Kidney (tissue), 14 donors: ENCODE measurements around the gene C17orf78. TPM values are rescaled to one million over a fixed set of nuclear protein-coding genes. Genes with fewer than 3 reads are reported as not detected.

ENCODE experiments used
- DNase-seq, 5 donors: peaks; one replicate each; pipeline ENCODE4 v3.0.0-alpha.2; 2013 to 2020
- FAIRE-seq: peaks from 2 replicates; lab custom pipeline; 2012; peaks lifted over from hg19 to GRCh38; lab: Jason Lieb, UNC
- H3K27ac ChIP-seq, 2 donors: one replicate each; pipeline ENCODE4 v1.7.0; 2013; ENCODE audit warnings: low read depth in 2 of 2, low read length in 2 of 2, inconsistent platforms in 1 of 2
- H3K27me3 ChIP-seq: one replicate; pipeline ENCODE4 v1.7.1; 2013; ENCODE audit warnings: low read length, inconsistent platforms; ENCODE audit not compliant: control insufficient read depth, insufficient read depth
- H3K36me3 ChIP-seq, 3 donors: one replicate each; pipeline versions ENCODE4 v1.7.0 to v1.7.1; 2013; ENCODE audit warnings: low read length in 3 of 3, control low read depth in 1 of 3, inconsistent platforms in 1 of 3; ENCODE audit not compliant: insufficient read depth in 3 of 3, control insufficient read depth in 2 of 3
- H3K4me1 ChIP-seq, 3 donors: one replicate each; pipeline versions ENCODE4 v1.7.0 to v1.7.1; 2013; ENCODE audit warnings: low read length in 3 of 3, inconsistent platforms in 1 of 3, low read depth in 1 of 3; ENCODE audit not compliant: control insufficient read depth in 2 of 3, insufficient read depth in 2 of 3
- H3K4me3 ChIP-seq, 3 donors: one replicate each; pipeline versions ENCODE4 v1.7.0 to v1.8.1; 2013; ENCODE audit warnings: low read length in 3 of 3, control low read depth in 1 of 3, inconsistent platforms in 1 of 3
- H3K9ac ChIP-seq, 3 donors: one replicate each; pipeline versions ENCODE4 v1.7.0 to v1.7.1; 2013; ENCODE audit warnings: low read length in 3 of 3, control low read depth in 1 of 3, inconsistent platforms in 1 of 3
- H3K9me3 ChIP-seq, 3 donors: one replicate each; pipeline versions ENCODE4 v1.7.0 to v1.7.1; 2013; ENCODE audit warnings: low read length in 3 of 3, control low read depth in 1 of 3, inconsistent platforms in 1 of 3; ENCODE audit not compliant: control insufficient read depth in 2 of 3, insufficient read depth in 1 of 3
- intact Hi-C: fragments of 100-400 bp; cut with DNase I; formaldehyde crosslinking; loops from one replicate; pipeline ENCODE4 v1.11.1; 2022
- polyA plus RNA-seq: library from polyadenylated mRNA; stranded (reverse); fragments of 350-450 nt; fragmentation: Illumina TruSeq; extraction: RNeasy Lipid Tissue Mini Kit (QIAGEN cat#74804); gene quantifications from one replicate; pipeline ENCODE4 v1.2.3, GENCODE V29; 2014; ENCODE audit warnings: low read depth, low replicate concordance; ENCODE audit not compliant: insufficient read depth
- total RNA-seq: library from RNA; stranded (reverse); fragmentation: NEBNext Ultra II Directional; extraction: Animal tissue kit (Norgen Biotek cat#: 25700); gene quantifications from one replicate; pipeline ENCODE4 v1.2.1, GENCODE V29; 2021
- TF ChIP-seq, protein P1 (sequence below): IDR thresholded peaks from 3 replicates; pipeline ENCODE4 v1.5.1; 2012; ENCODE audit warnings: mild to moderate bottlenecking, moderate library complexity, borderline replicate concordance; ENCODE audit not compliant: insufficient read depth; ENCODE audit errors: extremely low read depth
- donor health status: control.
- donor health status: control.
- donor health status: control.
- donor health status: control.
- donor health status: control.
- donor health status: DM: yes; HTN: yes; CAD: no.
- donor health status: Normal renal cell carcinoma (clear cell type).

Gene C17orf78
- total and polyA plus RNA-seq, 2 donors from 2014 or later = not detected

DNA sequence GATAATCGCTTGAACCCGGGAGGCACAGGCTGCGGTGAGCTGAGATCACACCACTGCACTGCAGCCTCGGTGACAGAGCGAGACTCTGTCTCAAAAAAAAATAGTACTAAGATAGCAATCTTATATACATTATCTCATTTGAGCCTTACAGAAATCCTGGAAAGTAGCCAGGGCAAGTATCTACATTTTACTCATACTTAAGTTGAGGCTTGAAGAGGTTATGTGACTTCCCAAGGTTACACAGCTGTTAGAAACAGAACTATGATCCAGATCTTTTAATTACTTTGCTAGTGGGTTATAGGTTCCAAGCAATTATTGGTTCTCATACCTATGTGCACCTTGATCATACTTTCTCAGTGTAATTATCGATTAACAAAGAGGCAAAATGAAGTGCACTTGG, 15.4 kb downstream of the C17orf78 start:
- no peak for FAIRE-seq
- TF ChIP-seq, protein P1, sequence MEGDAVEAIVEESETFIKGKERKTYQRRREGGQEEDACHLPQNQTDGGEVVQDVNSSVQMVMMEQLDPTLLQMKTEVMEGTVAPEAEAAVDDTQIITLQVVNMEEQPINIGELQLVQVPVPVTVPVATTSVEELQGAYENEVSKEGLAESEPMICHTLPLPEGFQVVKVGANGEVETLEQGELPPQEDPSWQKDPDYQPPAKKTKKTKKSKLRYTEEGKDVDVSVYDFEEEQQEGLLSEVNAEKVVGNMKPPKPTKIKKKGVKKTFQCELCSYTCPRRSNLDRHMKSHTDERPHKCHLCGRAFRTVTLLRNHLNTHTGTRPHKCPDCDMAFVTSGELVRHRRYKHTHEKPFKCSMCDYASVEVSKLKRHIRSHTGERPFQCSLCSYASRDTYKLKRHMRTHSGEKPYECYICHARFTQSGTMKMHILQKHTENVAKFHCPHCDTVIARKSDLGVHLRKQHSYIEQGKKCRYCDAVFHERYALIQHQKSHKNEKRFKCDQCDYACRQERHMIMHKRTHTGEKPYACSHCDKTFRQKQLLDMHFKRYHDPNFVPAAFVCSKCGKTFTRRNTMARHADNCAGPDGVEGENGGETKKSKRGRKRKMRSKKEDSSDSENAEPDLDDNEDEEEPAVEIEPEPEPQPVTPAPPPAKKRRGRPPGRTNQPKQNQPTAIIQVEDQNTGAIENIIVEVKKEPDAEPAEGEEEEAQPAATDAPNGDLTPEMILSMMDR = no peak
- Histone ChIP-seq H3K27me3 (no peaks in the 10 kb centered on the region), H3K36me3 (no peaks in the 10 kb centered on the region), H3K9ac (no peak overlapping the region), H3K4me1 (peaks cover 0 to 4% (median 3%) of the 10 kb centered on the region in 3 donors), H3K4me3 (no peak overlapping the region), H3K27ac (no peak overlapping the region), H3K9me3 (no peaks in the 10 kb centered on the region)
- DNase-seq = no peak
- intact Hi-C loops = no loop called here

DNA sequence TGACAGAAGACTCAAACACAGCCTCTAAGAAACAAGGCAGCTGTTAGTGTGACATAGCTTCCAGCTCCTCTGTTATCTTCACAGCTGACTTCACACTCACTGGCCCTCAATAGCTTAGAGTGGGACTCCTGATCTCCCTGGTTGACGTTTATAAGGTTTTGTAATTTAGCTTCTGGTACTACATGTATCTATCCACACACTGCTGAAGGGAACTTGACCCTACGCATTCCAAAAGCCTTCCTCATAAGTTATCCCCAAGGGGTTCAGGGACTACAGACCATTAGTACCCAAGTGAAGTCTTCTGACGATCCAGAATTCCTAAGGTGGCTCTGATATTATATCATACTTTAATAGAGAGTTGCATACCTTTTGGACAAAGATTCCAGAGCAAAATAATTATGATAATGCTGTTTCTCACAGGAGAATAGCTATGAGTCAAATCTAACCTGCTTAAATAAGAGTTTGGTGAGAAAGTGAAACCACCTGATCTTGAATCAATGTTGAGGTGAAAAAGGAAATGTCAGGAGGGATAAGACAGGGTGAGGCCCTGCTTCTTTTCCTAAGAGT, 16.3 kb downstream of the C17orf78 start:
- TF ChIP-seq, protein P1 = no peak
- peaks cover 0 to 4% (median 3%) of the 10 kb centered on the region in 3 donors for H3K4me1 ChIP-seq
- no peak overlapping the region for H3K9ac ChIP-seq
- H3K27me3 ChIP-seq = no peaks in the 10 kb centered on the region
- no peak overlapping the region for H3K27ac ChIP-seq
- no peaks in the 10 kb centered on the region for H3K9me3 ChIP-seq
- DNase-seq (peak in 1 of 5 donors; percentile 9), FAIRE-seq (no peak)
- H3K4me3 ChIP-seq = no peak overlapping the region
- intact Hi-C loops = no loop called here
- no peaks in the 10 kb centered on the region for H3K36me3 ChIP-seq

DNA sequence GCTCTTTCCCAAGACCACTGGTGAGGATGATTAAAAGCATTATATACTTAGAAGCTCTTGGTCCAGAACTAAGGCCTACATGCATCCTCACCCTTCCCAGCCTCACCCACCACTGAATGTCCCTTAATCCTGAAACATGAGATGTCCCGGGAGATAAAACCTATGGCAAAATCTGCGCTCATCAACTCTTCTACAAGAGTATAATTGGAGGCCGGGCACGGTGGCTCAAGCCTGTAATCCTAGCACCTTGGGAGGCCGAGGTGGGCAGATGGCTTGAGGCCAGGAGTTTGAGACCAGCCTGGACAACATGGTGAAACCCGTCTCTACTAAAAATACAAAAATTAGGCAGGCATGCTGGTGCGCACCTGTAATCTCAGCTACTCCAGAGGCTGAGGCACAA, 17.6 kb downstream of the C17orf78 start:
- Histone ChIP-seq H3K9ac (no peak overlapping the region), H3K27me3 (no peaks in the 10 kb centered on the region), H3K4me3 (no peak overlapping the region), H3K4me1 (peaks cover 0 to 4% (median 3%) of the 10 kb centered on the region in 3 donors), H3K36me3 (no peaks in the 10 kb centered on the region), H3K9me3 (no peaks in the 10 kb centered on the region), H3K27ac (no peak overlapping the region)
- TF ChIP-seq, protein P1 = no peak
- no peak for DNase-seq
- no peak for FAIRE-seq
- intact Hi-C loops = no loop called here
